Ramos (cell line): ENCODE data around the gene VAT1L.
"Not testable (repeated sequence)": the region's sequence is repeated elsewhere in the genome, so short reads cannot be mapped to it uniquely, and the experiment has no call there.

Experiments
- in situ Hi-C: fragments of 300-500 bp; cut with MboI; formaldehyde crosslinking; loops from one replicate; pipeline ENCODE4 v1.14.3; 2022; ENCODE audit warnings: low sequenced_read_pairs; ENCODE audit not compliant: unreplicated experiment

Gene VAT1L

GRCh38 chr16:77975942-77976341 is 187.6 kb downstream of the VAT1L start:
- in situ Hi-C loops, result loop anchor here (10.0 kb wide), 1 partner anchor 741 kb away; no protein-coding TSS in a partner anchor

- in situ Hi-C loops, result loop anchor here (10.0 kb wide), 1 partner anchor 743 kb away; no protein-coding TSS in a partner anchor
Measured at GRCh38 chr16:77977339-77977738, 189.0 kb downstream of the VAT1L start.

GRCh38 chr16:77985111-77985510 is 196.7 kb downstream of the VAT1L start:
- in situ Hi-C loops, result no loop called here

- in situ Hi-C loops, result no loop called here
Measured at GRCh38 chr16:77986011-77986740, 197.8 kb downstream of the VAT1L start.

GRCh38 chr16:77987810-77988209 is 199.4 kb downstream of the VAT1L start:
- in situ Hi-C loops, result no loop called here

- in situ Hi-C loops, result no loop called here
Measured at GRCh38 chr16:77989846-77990245, 201.5 kb downstream of the VAT1L start.

DNA sequence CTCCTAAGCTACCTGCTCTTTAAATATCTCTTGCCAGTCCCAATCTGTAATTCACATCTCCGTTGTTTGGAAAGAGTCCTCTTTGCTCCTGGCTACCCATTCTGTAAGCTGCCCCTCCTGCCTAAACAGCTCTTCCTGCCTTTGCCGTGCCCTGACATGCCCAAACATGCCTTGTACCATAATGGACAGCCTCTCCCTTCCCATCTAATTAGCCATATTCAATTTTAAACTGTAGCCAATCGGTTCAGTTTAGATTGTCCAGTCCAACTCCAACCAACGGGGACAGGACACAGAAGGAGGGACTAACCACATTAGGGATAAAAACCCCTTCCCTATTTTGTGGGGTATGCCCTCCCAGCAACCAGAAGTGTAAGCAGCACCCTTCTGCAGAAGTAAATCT is 203.3 kb downstream of the VAT1L start:
- in situ Hi-C loops, result no loop called here

DNA sequence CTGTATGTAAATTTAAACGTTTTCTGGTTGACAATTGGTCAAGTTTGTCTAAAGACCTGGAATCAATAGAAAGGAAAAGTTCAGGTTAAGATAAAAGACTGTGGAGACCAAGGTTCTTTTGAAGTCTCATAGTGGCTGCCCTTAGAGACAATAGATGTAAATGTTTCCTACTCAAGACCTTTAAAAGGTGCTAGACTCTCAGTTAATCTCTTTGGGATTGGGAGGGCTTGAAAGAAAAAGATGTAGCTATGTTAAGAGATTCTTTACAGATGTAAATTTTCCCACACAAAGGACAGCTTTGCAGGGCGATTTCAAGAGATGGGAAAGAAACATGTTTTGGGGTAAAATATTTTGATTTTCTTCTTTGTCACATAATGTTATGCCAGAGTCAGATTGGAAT is 204.0 kb downstream of the VAT1L start:
- in situ Hi-C loops, result not testable (repeated sequence)

DNA sequence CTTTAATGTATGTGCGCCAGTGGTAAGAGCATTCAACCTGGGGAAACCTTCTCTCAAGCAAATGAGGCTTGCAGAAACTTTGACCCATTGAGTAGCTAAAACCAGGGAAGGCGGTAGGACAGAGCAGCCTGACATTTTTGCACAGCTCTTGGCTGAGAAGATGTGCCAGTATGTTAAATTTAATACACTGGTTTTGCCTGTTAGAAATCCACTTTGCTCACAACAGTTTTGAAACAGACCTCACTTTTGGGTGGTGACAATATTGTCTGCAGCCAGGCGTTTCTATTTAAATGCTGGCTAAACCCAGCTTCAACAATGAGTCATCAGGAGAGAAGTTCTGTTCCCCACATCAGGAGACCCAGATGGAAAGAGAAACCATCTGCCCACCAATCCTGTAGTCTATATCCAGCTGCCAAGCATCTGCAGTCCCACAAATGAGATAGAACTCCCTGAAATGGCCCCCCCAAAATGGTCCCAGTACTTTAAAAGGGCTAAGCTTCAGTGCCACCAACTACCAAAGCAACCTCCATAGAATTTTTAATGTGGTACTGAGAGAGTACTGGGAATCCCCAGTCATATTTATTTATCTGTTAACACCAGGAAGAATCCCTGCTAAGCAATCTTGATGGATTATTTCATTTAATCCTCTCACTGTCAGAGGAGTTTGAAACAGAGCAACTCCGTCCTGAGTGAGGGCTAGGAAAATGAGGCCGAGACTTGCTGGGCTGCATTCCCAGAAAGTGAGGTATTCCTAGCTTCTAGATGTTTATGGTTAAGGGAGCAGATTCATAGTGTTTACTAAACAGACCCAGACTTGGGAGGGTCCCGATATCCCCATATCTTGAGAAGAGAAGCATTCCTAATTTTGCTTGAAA is 205.0 kb downstream of the VAT1L start:
- in situ Hi-C loops, result no loop called here

DNA sequence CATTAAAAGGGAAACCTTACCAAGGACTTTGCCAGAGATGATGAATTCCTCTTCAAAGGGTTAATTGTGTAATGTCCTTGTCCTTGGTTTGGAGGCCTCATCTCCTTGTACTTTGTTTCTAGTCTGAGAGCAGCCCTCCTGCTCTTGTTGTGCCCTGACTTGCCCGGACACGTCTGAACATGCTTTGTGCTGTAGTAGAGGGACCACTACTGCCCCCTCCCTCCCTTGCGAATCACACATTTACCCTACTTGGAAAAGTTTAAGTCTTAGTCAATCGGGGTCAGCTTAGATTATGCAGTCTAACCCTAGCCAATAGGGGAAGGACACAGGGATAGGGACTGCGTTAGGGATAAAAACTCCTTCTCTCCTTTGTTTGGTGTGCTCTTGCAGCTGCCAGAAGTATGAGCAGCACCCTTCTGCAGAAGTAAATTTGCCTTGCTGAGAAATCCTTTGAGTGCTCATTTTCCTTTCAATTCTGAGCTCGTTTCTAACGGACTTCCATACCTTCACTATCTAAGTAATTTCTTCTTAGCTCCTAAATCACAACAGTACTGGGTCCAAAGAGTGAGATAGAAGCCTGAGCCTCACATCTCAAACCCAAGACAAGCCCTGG is 207.6 kb downstream of the VAT1L start:
- in situ Hi-C loops, result no loop called here

DNA sequence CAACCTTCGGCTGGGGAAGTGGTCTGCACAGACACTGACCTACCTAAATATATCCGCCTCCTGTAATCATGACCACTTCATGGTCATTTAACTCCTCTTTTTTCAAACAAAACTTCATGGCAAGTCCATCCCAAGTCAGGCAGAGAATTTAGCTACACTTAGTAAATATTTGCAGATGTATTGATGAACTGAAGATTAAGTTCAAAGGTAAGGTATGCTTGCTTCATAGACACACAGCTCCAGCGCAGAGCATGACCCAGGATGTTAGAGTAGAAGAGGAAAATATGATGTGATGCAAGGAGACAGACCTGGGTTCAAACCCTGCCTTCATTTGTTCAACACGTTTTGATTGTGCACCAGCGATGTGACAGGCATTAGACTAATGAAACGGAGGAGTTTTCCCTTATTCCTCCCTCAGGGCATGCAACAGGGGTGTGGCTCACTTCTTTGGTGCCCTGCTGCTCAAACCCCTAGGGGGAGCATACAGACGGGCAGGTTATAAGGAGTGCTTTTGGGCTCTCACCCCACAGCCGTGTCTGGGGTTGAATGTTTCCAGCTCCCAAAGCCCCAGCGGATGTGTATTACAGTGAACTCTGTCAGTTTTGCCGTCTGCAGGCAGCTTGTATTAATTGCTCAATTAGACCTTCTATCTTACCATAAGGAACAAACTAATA is 210.1 kb downstream of the VAT1L start:
- in situ Hi-C loops, result no loop called here

- in situ Hi-C loops, result no loop called here
Measured at GRCh38 chr16:78001451-78002025, 213.2 kb downstream of the VAT1L start.

DNA sequence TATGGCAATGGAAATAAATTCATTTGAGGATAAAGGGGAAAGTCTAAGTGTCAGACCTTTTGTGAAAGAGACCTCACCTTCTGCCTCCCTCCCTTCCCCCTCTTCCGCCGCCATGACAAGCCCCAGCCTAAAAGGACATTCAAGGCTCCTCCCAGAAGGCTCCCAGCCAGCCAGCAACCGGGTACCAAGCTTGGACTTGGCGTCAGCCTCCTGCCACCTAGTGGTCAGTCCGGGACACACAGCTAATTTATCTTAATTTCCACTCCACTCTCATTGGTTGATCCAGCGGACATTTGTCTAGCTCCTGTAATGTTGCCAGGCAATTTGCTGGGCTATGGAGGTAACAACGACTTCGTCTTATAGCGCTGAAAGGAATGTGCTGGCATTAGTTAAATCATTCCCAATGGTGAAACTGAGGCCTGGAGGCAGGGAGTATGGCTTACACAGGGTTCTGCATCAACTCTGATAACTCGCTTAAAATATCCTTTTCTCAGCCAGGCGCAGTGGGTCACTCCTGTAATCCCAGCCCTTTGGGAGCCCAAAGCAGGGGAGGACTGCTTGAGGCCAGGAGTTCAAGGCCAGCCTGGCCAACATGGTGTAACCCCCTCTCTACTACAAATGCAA is 214.7 kb downstream of the VAT1L start:
- in situ Hi-C loops, result no loop called here

- in situ Hi-C loops, result no loop called here
Measured at GRCh38 chr16:78004517-78004916, 216.2 kb downstream of the VAT1L start.

GRCh38 chr16:78005881-78006280 is 217.5 kb downstream of the VAT1L start:
- in situ Hi-C loops, result no loop called here

GRCh38 chr16:78007121-78007520 is 218.8 kb downstream of the VAT1L start:
- in situ Hi-C loops, result no loop called here

DNA sequence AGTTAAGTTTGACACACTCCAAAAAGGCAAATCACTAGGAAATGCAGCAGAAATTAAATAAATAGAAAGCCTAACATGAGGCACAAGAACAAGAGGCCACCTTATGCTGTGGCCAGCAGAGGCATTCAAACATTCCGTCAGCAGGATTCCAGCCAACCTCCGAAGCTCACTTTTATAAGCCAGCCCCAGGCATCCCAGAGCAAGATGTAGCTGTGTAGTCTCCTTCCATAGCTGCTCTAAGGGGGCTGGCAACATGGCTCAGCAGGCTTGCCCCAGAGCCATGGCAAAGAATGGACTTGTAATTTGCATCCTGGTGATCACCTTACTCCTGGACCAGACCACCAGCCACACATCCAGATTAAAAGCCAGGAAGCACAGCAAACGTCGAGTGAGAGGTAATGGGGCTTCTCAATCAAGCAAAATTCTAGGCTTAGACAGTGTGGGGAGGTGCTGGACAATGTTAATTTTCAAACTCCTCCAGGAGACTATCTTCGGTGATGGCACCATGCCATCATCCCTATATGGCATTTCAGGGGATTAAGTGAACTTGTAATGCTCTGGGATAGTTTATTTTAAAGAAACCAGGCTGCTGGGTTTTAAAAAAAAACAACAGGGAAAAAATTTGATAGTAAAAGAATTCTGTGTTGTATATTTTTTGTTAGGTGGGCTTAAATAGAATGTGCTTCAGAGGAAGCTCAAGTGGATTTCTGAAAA is 234.1 kb downstream of the VAT1L start, which contains the start of gene CLEC3A:
Gene CLEC3A, plus strand, starts transcription at position 202 of the 714 bp plus-strand sequence. Its CDS starts 79 bp downstream, at position 281.
- in situ Hi-C loops, result no loop called here

GRCh38 chr16:78024159-78024558 is 235.8 kb downstream of the VAT1L start:
- in situ Hi-C loops, result no loop called here

DNA sequence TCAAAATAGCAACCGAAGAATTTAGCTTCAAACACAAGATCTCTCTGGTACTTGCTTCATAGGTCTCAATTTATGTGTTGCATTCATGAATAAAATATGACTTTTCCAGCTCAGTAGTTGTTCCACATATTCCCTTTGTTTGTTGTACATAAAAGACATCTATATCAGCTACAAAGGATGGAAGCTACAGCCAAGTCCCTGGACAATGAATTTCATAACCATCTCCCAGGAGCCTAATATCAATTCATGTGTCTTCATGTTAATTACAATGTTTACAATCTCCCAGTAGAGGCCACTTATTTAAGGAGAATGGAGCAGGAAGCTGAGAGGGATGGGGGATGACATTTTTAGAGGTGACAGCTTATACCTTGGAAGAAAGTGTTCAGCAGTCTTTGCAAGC is 237.3 kb downstream of the VAT1L start:
- in situ Hi-C loops, result no loop called here
